NCI-H2029 treated with DMSO at 0.1 percent for 48 hours (cell line): ENCODE results near the gene ZMIZ1.

Source experiments
- DNase-seq: peaks from one replicate; lab custom pipeline; 2025; lab: John Stamatoyannopoulos, UW

The ZMIZ1 gene

GRCh38 chr10:79123547-79123963 is 54.8 kb downstream of the ZMIZ1 start:
- no peak for DNase-seq

- DNase-seq, result no peak
Measured at GRCh38 chr10:79124066-79124465, 55.3 kb downstream of the ZMIZ1 start.

- DNase-seq, result no peak
Measured at GRCh38 chr10:79125092-79125491, 56.3 kb downstream of the ZMIZ1 start.

GRCh38 chr10:79126351-79127080 is 57.8 kb downstream of the ZMIZ1 start:
- DNase-seq, result no peak

GRCh38 chr10:79127151-79127961 is 58.6 kb downstream of the ZMIZ1 start:
- DNase-seq, result no peak

- DNase-seq, result no peak
Measured at GRCh38 chr10:79128241-79128922, 59.6 kb downstream of the ZMIZ1 start.

GRCh38 chr10:79128923-79129305 is 60.1 kb downstream of the ZMIZ1 start:
- no peak for DNase-seq

GRCh38 chr10:79129361-79129997 is 60.7 kb downstream of the ZMIZ1 start:
- DNase-seq, result no peak

GRCh38 chr10:79130255-79130654 is 61.5 kb downstream of the ZMIZ1 start:
- no peak for DNase-seq

- no peak for DNase-seq
Measured at GRCh38 chr10:79130846-79131245, 62.1 kb downstream of the ZMIZ1 start.

GRCh38 chr10:79131836-79132631 is 63.3 kb downstream of the ZMIZ1 start:
- DNase-seq, result no peak

GRCh38 chr10:79132681-79133381 is 64.1 kb downstream of the ZMIZ1 start:
- DNase-seq, result no peak

GRCh38 chr10:79133416-79133815 is 64.7 kb downstream of the ZMIZ1 start:
- DNase-seq, result no peak

GRCh38 chr10:79135790-79136189 is 67.0 kb downstream of the ZMIZ1 start:
- no peak for DNase-seq

GRCh38 chr10:79136236-79137005 is 67.7 kb downstream of the ZMIZ1 start:
- no peak for DNase-seq

GRCh38 chr10:79137300-79137756 is 68.6 kb downstream of the ZMIZ1 start:
- no peak for DNase-seq

GRCh38 chr10:79137826-79138225 is 69.1 kb downstream of the ZMIZ1 start:
- DNase-seq, result no peak

- DNase-seq, result no peak
Measured at GRCh38 chr10:79138449-79139123, 69.8 kb downstream of the ZMIZ1 start.

GRCh38 chr10:79139124-79139835 is 70.5 kb downstream of the ZMIZ1 start:
- no peak for DNase-seq
